GM12873 (cell line): ENCODE results near the gene LAMTOR3.

ENCODE experiments used
- CTCF ChIP-seq: IDR thresholded peaks from 2 replicates; pipeline ENCODE4 v1.5.1; 2012; ENCODE audit warnings: low read depth, mild to moderate bottlenecking, moderate library complexity, low read length, control low read depth; ENCODE audit not compliant: insufficient read depth; ENCODE audit errors: missing control alignments

LAMTOR3 gene

DNA sequence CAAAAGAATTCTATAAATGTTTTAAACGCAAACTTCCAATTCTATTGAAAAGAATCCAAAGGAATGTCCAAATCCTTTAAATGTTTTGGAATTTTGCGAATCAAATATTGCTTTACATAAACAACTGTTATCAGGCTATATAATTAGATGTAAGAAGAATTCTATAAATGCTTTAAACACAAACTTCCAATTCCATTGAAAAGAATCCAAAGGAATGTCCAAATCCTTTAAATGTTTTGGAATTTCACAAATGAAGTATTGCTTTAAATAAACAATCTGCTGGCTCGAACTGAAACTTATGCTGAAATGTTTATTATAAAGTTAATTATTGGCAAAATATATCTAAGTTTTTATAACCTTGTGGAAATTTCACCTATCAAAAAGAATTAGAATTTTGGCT, 61.5 kb downstream of the LAMTOR3 start:
- TF ChIP-seq CTCF: no peak

DNA sequence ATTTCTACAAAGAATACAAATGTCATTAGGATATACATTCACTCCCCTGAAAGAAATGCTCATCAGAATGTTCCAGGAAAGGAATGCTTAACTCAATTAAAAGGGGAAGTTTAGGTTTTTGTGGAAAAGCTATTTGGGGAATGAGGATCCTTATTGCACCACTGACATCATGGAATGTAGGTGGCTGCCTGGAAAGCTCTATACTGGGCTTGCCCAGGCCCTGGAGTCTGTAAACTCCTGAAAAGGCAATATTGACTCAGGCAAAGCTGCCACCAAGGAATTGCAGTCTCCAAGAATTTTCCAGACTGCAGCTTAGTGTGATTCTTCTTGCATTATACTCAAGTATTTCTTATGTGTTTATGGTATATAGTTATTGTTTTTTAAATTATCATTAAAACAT, 61.9 kb downstream of the LAMTOR3 start:
- no peak for TF ChIP-seq CTCF

DNA sequence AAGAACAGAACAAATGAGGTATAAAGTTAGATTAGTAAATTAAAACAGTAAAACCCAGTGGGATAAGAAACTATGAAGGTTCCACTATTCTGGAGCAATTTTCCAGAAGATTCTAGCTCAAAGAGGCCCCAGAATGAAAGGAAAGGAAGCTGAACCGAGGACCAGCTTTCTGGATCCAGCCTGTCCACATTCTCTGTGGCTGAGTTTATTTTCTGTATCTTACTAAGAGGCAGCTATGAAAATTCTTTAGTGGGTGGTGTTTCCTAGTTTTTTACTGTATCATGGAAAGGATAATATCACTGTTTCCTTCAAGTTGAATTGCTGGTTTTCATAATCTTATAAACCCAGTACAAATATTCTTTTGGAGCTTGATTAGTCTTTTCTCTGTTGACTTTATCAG, 65.8 kb downstream of the LAMTOR3 start:
- no peak for TF ChIP-seq CTCF
